Measurements from ENCODE around the gene ERBB2. TPM values are rescaled to one million over a fixed set of nuclear protein-coding genes. Genes with fewer than 3 reads are reported as not detected.

The ERBB2 gene
- total and polyA plus RNA-seq, 2 of the 8 experiments (the other 6 are each of a cell fraction or from before 2014, with no cell fraction given), result 183 to 394 TPM

GRCh38 chr17:39776252-39776651 lies 76.4 kb downstream of the ERBB2 start:
- Histone ChIP-seq H3K4me3 (ENCODE audit: extremely low read depth in 1 of 4, insufficient read depth in 2 of 4, low read depth in 3 of 4, low read length in 4 of 4) (no peak overlapping the region), H3K56ac (replicated peaks; ENCODE audit: insufficient read length, low read depth, low read length) (no peak overlapping the region), H3K27me3 (replicated peaks in 1 of 4; ENCODE audit: control insufficient read depth in 3 of 4, extremely low read depth in 1 of 4, insufficient read depth in 3 of 4, low read length in 3 of 4) (no peaks in the 10 kb centered on the region), H4K20me1 (replicated peaks in 1 of 2; ENCODE audit: control insufficient read depth in 1 of 2, insufficient read depth in 2 of 2, low read length in 2 of 2) (no peaks in the 10 kb centered on the region), H3K14ac (ENCODE audit: insufficient read length) (no peak overlapping the region), H2AFZ (ENCODE audit: low read length) (no peak overlapping the region), H2BK12ac (ENCODE audit: low read depth, low read length) (no peak overlapping the region), H2BK5ac (ENCODE audit: low read depth, low read length) (no peak overlapping the region), H3K9me3 (ENCODE audit: insufficient read depth in 2 of 2, low read depth in 1 of 2, low read length in 1 of 2) (no peaks in the 10 kb centered on the region), H2BK20ac (ENCODE audit: low read length) (no peak overlapping the region), H4K5ac (ENCODE audit: insufficient read length, low read depth, low read length) (no peak overlapping the region), H3K36me3 (ENCODE audit: control insufficient read depth in 2 of 4, insufficient read depth in 4 of 4, low read length in 3 of 4) (no peaks in the 10 kb centered on the region), H3K79me2 (ENCODE audit: control insufficient read depth in 1 of 2, insufficient read depth in 2 of 2, low read length in 2 of 2) (no peaks in the 10 kb centered on the region), H3K18ac (ENCODE audit: extremely low read depth, low read length) (no peak overlapping the region), H2BK120ac (replicated peaks; ENCODE audit: low read depth, low read length) (no peak overlapping the region), H3K4ac (replicated peaks; ENCODE audit: insufficient read length, low read depth, low read length) (no peak overlapping the region), H2AK5ac (ENCODE audit: low read depth, low read length) (no peak overlapping the region), H2BK15ac (ENCODE audit: low read length) (no peak overlapping the region), H3K4me2 (ENCODE audit: insufficient read depth in 1 of 2, low read depth in 2 of 2, low read length in 2 of 2) (no peak overlapping the region), H4K91ac (replicated peaks; ENCODE audit: insufficient read length, low read length) (no peak overlapping the region), H3K27ac (ENCODE audit: low read depth, low read length) (no peak overlapping the region), H3K23ac (ENCODE audit: insufficient read length) (no peak overlapping the region), H3K23me2 (ENCODE audit: low read depth, low read length) (no peaks in the 10 kb centered on the region), H4K8ac (ENCODE audit: extremely low read depth, insufficient read depth, low read length) (no peak overlapping the region), H3K79me1 (ENCODE audit: low read depth, low read length) (no peaks in the 10 kb centered on the region), H3K4me1 (replicated peaks in 1 of 4; ENCODE audit: control insufficient read depth in 3 of 4, insufficient read depth in 4 of 4, low read length in 3 of 4) (no peaks in the 10 kb centered on the region; a peak in 1 of 7 replicates), H3K9ac (replicated peaks in 1 of 4; ENCODE audit: extremely low read depth in 1 of 4, low read depth in 3 of 4, low read length in 3 of 4) (no peak overlapping the region)
- no peak for DNase-seq (ENCODE audit: low read depth in 1 of 2, low spot score in 2 of 2)
- ChIA-PET POLR2A (ENCODE audit: partially characterized antibody) (no interaction called here), CTCF (ENCODE audit: partially characterized antibody) (no interaction called here)
- no peak for FAIRE-seq
- TF ChIP-seq SUZ12 (IDR thresholded peaks at IDR 0.05; ENCODE audit: low read length), result no peak
- TF ChIP-seq EZH2 (IDR thresholded peaks at IDR 0.05; ENCODE audit: low read depth, low read length, severe bottlenecking), result no peak
- TF ChIP-seq KDM1A (IDR thresholded peaks at IDR 0.05; ENCODE audit: borderline replicate concordance, low read length), result no peak
- TF ChIP-seq SAP30 (IDR thresholded peaks at IDR 0.05; ENCODE audit: insufficient read depth, insufficient replicate concordance, low read length), result no peak
- TF ChIP-seq GTF2F1 (IDR thresholded peaks at IDR 0.05; ENCODE audit: borderline replicate concordance, low read depth, low read length), result no peak
- TF ChIP-seq CTBP2 (IDR thresholded peaks at IDR 0.05; ENCODE audit: borderline replicate concordance, insufficient read depth, insufficient read length, low read length), result no peak
- no peak for TF ChIP-seq FOSL1 (IDR thresholded peaks at IDR 0.05; ENCODE audit: insufficient read depth, low read depth, low read length)
- no peak for TF ChIP-seq GABPA (IDR thresholded peaks at IDR 0.05; ENCODE audit: borderline replicate concordance, insufficient read depth, low read length)
- TF ChIP-seq KDM4A (IDR thresholded peaks at IDR 0.05; ENCODE audit: low read depth, low read length, severe bottlenecking), result no peak
- no peak for TF ChIP-seq EGR1 (IDR thresholded peaks at IDR 0.05; ENCODE audit: borderline replicate concordance, low read depth, low read length)
- TF ChIP-seq POLR2A (IDR thresholded peaks at IDR 0.05; ENCODE audit: control extremely low read depth in 1 of 2, low read depth in 2 of 2, low read length in 2 of 2), result no peak
- TF ChIP-seq JUND (IDR thresholded peaks at IDR 0.05; ENCODE audit: low read length), result no peak
- TF ChIP-seq RNF2 (IDR thresholded peaks at IDR 0.05; ENCODE audit: borderline replicate concordance, low read depth, low read length, missing control alignments, poor library complexity, severe bottlenecking), result no peak
